Left ventricle myocardium inferior (tissue), 1 donor: ENCODE results near the gene SSBP4. TPM values are rescaled to one million over a fixed set of nuclear protein-coding genes. Genes with fewer than 3 reads are reported as not detected.

Experiments
- DNase-seq: peaks from one replicate; pipeline ENCODE4 v3.0.0-alpha.2; 2020
- H3K27ac ChIP-seq: fragments of 200-600 bp; replicated peaks from 2 replicates; pipeline ENCODE4 v1.8.0; 2021
- H3K27me3 ChIP-seq: fragments of 200-600 bp; 2 replicates; pipeline ENCODE4 v1.8.0; 2021; ENCODE audit warnings: low read depth
- H3K36me3 ChIP-seq: fragments of 200-600 bp; 2 replicates; pipeline ENCODE4 v1.8.0; 2021
- H3K4me1 ChIP-seq: fragments of 200-600 bp; 2 replicates; pipeline ENCODE4 v1.8.0; 2021
- H3K4me3 ChIP-seq: fragments of 200-600 bp; 2 replicates; pipeline ENCODE4 v1.8.0; 2021; ENCODE audit warnings: mild to moderate bottlenecking, moderate library complexity
- H3K9me3 ChIP-seq: fragments of 200-600 bp; replicated peaks from 2 replicates; pipeline ENCODE4 v1.8.0; 2021
- intact Hi-C: fragments of 100-400 bp; cut with micrococcal nuclease; formaldehyde crosslinking; loops from one replicate; pipeline ENCODE4 v1.11.0; 2022
- total RNA-seq: library from RNA; stranded (reverse); fragmentation: NEBNext Ultra II Directional; extraction: Animal tissue kit (Norgen Biotek cat#: 25700); gene quantifications from one replicate; pipeline ENCODE4 v1.2.1, GENCODE V29; 2021
- TF ChIP-seq, protein P1 (sequence below): fragments of 200-600 bp; IDR thresholded peaks from 2 replicates; pipeline ENCODE4 v1.8.0; 2021; ENCODE audit warnings: antibody characterized with exemption, mild to moderate bottlenecking, borderline replicate concordance
- donor health status: DM: no; HTN: yes; CAD: no; lungs with severe emphysema.

SSBP4 gene
- total RNA-seq, 1 donor from 2014 or later, result 30.8 TPM

DNA sequence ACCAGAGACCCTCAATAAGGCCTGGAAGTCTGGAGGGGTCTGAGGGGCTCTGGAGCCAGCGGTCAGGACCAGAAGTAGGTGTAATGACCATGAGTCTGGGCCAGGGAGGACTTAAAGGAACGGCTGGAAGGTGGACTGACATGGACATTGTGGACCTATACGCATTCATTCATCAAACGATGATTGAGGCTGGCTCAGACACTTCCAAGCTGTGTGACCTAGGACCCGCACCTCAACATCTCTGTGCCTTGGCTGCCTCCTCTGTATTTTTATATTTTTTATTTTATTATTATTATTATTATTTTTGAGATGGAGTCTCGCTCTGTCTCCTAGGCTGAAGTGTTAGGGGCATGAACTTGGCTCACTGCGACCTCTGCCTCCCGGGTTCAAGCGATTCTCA lies 12.4 kb upstream of the SSBP4 start:
- no peak overlapping the region for H3K27ac ChIP-seq
- H3K4me3 ChIP-seq, result no peak overlapping the region
- TF ChIP-seq, protein P1, sequence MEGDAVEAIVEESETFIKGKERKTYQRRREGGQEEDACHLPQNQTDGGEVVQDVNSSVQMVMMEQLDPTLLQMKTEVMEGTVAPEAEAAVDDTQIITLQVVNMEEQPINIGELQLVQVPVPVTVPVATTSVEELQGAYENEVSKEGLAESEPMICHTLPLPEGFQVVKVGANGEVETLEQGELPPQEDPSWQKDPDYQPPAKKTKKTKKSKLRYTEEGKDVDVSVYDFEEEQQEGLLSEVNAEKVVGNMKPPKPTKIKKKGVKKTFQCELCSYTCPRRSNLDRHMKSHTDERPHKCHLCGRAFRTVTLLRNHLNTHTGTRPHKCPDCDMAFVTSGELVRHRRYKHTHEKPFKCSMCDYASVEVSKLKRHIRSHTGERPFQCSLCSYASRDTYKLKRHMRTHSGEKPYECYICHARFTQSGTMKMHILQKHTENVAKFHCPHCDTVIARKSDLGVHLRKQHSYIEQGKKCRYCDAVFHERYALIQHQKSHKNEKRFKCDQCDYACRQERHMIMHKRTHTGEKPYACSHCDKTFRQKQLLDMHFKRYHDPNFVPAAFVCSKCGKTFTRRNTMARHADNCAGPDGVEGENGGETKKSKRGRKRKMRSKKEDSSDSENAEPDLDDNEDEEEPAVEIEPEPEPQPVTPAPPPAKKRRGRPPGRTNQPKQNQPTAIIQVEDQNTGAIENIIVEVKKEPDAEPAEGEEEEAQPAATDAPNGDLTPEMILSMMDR, result no peak
- no peak for DNase-seq
- no peaks in the 10 kb centered on the region for H3K9me3 ChIP-seq
- no peaks in the 10 kb centered on the region for H3K36me3 ChIP-seq
- intact Hi-C loops, result no loop called here
- no peaks in the 10 kb centered on the region for H3K27me3 ChIP-seq
- peaks cover 3% of the 10 kb centered on the region for H3K4me1 ChIP-seq

- no peaks in the 10 kb centered on the region for H3K27me3 ChIP-seq
- intact Hi-C loops, result no loop called here
- no peaks in the 10 kb centered on the region for H3K36me3 ChIP-seq
- no peaks in the 10 kb centered on the region for H3K9me3 ChIP-seq
- H3K4me1 ChIP-seq, result peaks cover 3% of the 10 kb centered on the region
- H3K4me3 ChIP-seq, result no peak overlapping the region
- TF ChIP-seq, protein P1, result peak; percentile 55
- DNase-seq, result no peak
- H3K27ac ChIP-seq, result no peak overlapping the region
Observed at GRCh38 chr19:18408053-18408476, 11.1 kb upstream of the SSBP4 start.

- no peaks in the 10 kb centered on the region for H3K9me3 ChIP-seq
- peaks cover 38% of the 10 kb centered on the region for H3K27me3 ChIP-seq
- no peak for DNase-seq
- no peak overlapping the region for H3K27ac ChIP-seq
- TF ChIP-seq, protein P1, result no peak
- H3K4me3 ChIP-seq, result no peak overlapping the region
- intact Hi-C loops, result loop anchor here (5.0 kb wide), 1 partner anchor 65 kb away; no protein-coding TSS in a partner anchor
- H3K36me3 ChIP-seq, result no peaks in the 10 kb centered on the region
- H3K4me1 ChIP-seq, result peaks cover 38% of the 10 kb centered on the region
Observed at GRCh38 chr19:18412610-18413239, 6.5 kb upstream of the SSBP4 start.

GRCh38 chr19:18414504-18415177 lies 4.6 kb upstream of the SSBP4 start:
- peaks cover 52% of the 10 kb centered on the region for H3K4me1 ChIP-seq
- H3K27ac ChIP-seq, result peak overlapping the region; percentile 99
- peak overlapping the region; percentile 86 for H3K4me3 ChIP-seq
- peak; percentile 31 for DNase-seq
- H3K36me3 ChIP-seq, result no peaks in the 10 kb centered on the region
- intact Hi-C loops, result loop anchor here (5.0 kb wide), 1 partner anchor 67 kb away; no protein-coding TSS in a partner anchor
- TF ChIP-seq, protein P1, result no peak
- no peaks in the 10 kb centered on the region for H3K9me3 ChIP-seq
- peaks cover 46% of the 10 kb centered on the region for H3K27me3 ChIP-seq

GRCh38 chr19:18415178-18415867 lies 3.9 kb upstream of the SSBP4 start:
- peaks cover 57% of the 10 kb centered on the region for H3K4me1 ChIP-seq
- intact Hi-C loops, result no loop called here
- H3K4me3 ChIP-seq, result peak overlapping the region; percentile 86
- H3K27ac ChIP-seq, result peak overlapping the region; percentile 99
- H3K9me3 ChIP-seq, result no peaks in the 10 kb centered on the region
- TF ChIP-seq, protein P1, result no peak
- peak; percentile 81 for DNase-seq
- peaks cover 46% of the 10 kb centered on the region for H3K27me3 ChIP-seq
- H3K36me3 ChIP-seq, result no peaks in the 10 kb centered on the region
